GM18867 (cell line): ENCODE measurements around the gene JPT1.

Experiments used
- ATAC-seq: cut with Tn5 transposase; IDR thresholded peaks from one replicate; pipeline ENCODE4 v1.9.1; 2021; ENCODE audit warnings: mild to moderate bottlenecking, moderate library complexity; ENCODE audit not compliant: unreplicated experiment

JPT1 gene

GRCh38 chr17:75108193-75108592 is 46.1 kb downstream of the JPT1 start:
- no peak for ATAC-seq

DNA sequence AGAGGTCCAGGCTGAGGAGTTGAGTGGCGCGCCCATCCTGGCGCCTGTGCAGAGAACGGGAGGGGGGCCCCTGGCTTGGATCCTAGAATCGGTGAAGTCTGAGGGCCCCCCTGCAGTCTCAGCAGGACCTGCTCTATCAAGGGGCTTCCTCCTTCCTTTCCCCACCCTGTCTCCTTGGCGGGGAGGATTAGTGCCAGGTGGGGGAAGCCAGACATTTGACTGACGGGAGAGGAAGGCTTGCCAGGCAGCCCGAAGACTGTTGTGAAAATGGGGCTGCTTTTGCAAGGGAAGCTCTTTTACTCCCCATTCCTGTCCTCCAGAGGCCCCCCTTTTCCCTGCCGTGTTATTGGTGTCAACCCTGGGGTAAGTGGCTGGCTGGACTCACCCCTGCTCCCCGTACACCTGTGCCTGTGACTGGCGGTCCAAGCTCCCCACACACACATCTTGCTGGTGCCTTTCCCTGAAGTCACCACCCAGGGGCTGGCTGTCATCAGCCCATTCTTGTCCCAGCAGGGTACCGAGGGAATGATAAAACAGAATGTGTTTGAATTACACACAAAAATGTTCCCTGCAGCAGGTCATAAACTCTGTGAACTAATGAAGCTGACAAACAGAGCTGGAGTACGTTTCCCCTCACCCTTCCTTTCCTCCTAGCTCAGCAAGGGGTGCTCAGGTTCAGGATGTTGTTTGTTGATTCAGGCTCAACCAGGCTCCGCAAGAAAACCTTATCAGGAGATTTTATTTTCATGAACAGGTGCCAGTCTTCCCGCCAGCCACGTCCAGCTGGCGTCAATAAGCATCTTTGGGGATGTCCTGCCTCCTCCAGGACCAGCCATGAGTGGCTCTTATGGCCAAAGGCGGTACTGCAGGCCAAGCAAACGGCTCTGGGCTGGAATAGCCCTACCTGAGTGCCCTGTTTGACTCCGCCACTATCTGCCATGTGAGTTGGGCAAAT is 48.9 kb downstream of the JPT1 start:
- no peak for ATAC-seq

DNA sequence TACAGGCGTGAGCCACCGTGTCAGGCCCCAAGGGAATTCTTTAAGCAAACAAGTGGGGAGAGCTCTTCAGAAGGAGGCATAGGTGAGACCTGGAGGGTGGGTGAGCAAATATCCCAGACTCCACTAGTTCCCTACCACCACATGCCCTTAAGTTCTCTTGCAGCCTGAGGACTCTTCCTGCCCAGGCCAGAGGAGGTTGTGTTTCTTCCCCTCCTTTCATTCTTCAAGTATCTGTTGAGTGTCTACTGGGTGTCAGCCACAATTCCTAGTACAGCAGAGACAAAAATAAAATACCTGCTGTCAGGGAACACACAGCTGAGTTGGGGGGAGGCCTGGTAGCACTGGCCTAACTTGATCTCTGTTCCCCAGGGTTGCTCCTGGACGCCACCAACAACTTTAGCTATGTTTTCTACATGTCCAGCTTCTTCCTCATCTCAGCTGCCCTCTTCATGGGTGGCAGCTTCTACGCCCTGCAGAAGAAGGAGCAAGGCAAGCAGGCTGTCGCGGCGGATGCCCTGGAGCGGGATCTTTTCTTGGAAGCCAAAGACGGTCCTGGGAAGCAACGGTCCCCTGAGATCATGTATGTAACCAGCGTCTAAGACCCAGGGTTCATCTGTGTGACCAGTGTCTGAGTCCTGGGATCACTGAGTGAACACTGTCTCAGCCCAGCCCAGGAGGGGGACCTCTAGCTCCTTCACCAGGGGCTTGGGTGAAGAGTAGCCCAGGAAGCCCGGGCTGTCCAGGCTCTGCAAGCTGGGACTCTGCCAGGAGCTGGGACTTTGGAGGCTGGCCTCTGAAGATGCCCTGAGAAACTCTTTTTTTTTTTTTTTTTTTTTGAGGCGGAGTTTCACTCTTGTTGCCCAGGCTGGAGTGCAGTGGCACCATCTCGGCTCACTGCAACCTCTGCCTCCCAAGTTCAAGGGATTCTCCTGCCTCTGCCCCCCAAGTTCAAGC is 50.4 kb downstream of the JPT1 start:
- ATAC-seq, result no peak

DNA sequence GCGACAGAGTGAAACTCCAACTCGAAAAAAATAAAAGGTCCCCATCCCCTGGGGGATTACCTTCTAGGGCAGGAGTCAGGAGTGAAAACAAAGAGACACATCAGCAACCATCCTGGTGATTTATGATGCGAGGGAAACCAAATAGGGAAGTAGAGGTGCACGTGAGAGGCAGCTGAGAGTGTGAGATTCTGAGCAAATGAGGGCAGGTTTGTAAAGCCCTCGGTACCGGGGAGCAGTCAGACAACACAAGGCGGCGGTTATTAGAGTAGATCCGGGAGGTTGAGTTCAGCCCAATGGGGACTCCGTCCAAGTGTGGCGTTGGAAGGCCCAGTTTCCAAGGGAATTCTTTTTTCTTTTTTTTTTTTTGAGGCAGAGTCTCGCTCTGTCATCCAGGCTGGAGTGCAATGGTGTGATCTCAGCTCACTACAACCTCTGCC is 51.9 kb downstream of the JPT1 start:
- ATAC-seq, result no peak

GRCh38 chr17:75099881-75100595 is 54.3 kb downstream of the JPT1 start:
- no peak for ATAC-seq

DNA sequence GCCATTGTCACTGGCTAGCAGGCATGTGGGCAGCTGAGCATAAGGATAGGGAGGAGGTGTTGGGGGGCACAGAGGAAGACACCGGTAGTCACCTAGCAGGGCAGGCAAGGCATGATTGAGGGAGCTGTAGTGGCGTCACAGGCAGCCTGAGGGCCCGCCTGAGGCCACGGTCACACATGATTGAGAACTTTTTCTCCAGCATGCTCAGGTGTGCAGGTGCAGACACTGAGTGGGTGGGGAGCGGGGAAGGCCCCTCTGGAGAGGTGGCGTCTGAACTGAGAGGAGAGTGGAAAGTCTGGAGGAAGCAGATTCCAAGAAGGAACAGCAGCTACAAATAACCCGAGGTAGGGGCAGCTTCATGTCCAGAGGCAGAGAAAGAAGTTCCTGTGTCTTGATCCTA is 55.5 kb downstream of the JPT1 start:
- ATAC-seq, result no peak

GRCh38 chr17:75097865-75098264 is 56.4 kb downstream of the JPT1 start:
- ATAC-seq, result no peak

- ATAC-seq, result no peak
Measured at GRCh38 chr17:75096082-75096625, 58.2 kb downstream of the JPT1 start.

DNA sequence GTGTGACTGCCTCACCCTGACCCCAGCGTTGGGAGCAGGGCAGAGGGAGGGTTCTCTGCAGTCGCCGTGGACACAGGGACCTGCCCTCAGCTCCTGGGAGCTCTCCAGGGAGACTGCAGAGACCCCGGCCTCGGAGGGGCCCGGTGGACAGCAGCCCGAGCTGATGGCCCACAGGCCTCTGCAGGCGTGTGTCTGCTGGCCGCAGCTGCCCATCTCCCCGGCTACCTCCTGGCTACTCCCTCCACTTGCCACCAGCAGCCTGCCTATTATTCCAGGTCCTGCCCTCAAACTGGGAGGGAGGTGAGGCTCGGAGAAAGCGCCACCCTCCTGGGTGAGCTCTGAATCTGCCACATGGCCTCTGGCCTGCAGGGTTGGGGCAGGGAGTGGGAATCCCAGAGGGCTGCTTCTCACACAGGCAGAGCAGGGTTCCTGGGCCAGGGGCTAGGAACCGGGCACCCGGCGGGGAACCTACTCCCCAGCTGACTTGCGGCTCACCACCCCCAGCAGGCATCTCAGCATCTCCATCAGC is 59.4 kb downstream of the JPT1 start:
- no peak for ATAC-seq

GRCh38 chr17:75093548-75094158 is 60.7 kb downstream of the JPT1 start:
- no peak for ATAC-seq

DNA sequence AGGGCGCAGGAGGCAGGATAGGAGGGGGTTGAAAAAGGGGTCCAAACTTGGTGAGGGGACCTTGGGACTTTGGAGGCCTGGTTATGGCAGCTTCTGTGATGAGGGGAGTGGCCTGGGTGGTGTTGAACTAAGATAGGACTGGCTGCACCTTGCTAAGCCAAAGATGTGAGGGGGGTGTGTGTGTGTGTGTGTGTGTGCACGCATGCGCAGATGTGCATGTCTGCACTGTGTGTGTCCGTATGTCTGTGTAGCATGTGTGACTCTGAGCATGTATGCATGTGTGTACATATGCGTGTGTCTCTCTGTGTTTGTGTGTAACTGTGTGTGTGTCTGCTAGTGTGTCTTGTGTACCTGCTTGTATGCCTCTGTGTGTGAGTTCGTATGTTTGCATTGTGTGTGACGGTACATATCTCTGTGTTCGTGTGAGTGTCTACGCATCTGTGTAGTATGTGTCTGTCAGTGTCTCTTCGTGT is 62.4 kb downstream of the JPT1 start:
- no peak for ATAC-seq

GRCh38 chr17:75090871-75091854 is 63.1 kb downstream of the JPT1 start:
- ATAC-seq, result no peak

DNA sequence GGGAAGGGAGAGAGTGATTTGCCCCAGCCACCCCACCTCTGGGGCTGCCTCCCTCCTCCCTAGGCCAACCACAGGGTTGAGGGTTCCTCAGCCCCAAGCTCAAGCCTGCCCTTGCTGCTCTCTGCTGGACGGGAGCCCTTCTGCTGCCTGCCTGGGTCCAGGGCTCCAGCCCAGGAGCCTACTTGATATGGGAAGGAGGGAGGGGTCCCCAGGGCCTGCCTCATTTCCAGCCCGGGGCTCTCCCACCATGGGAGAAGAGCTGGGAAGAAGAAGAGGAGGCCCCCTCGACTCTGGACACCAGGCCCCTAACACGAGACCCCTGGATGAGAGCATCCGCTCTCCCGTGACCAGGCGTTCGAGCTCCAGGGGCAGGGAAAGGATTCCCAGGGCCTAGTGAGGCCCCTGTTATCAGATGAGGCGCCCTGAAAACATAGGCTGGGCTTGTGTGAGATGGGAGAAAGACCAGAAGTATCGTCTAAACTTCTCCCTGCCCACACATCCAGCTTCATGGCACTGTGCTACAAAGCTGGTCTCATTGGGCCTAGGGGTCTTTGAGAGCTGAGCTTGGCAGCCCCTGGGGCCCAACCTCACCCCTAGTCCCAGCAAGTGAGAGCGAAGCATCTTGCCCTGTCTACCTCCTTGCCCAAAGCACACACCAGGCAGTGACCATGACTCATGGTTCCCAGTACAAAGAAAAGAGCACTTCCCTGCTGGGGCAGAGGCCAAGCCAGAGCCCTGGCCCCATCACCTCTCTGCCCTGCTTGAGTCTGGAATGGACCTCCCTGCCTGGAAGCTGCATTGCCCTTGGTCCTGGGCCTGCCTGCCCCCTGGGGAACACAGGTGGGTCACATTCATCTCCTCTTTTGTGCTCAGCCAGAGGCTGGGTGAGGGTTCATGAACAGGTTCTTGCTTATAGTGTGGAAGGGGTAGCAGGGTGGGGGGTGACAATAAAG is 65.6 kb downstream of the JPT1 start:
- no peak for ATAC-seq

DNA sequence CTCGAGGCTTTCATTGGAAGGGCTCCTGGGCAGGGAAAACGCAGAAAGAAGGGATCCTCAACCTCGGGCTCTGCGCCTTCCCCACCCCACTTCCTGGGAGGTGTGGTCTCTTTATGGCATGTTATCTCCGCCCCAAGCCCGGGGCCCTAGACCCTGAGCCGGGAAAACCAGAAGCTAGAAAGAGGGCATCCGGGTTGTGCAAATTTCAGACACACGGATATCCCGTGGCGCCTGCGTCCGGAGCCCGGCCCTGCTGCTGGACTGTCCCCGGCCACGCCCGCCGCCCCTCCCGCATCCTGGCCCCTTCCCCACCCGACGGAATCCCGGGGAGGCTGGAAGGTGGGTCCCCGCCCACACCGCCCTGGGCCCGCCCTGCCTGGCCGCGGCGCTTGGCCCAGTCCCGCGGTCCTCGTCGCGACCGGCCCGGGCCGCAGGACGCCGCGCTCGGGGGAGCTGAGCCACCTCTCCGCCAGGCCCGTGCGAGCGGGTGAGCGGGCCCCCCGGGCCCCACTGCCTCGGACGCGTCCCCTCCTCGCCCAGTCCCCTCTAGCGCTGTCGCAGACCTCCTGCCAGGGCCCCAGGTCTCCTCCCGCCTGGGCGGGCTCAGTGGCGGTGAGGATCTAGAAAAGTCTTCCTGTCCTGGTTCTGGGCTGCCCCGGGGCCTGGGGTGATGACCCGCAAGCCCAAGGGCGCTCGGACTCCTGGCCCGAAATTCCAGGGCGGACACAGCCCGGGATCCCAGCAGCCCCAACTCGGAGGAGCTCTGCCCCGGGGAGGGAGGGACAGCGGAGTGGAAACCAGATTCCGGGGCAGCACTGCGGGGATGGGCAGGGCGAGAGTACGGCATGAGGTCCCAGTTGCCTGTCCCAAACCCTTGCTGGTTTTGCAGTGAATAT is 66.5 kb downstream of the JPT1 start, which contains the start of gene SLC16A5:
Gene SLC16A5, plus strand, starts transcription at position 397 of the 896 bp plus-strand sequence. CDS start 5,683 bp downstream, outside the sequence.
- no peak for ATAC-seq

- no peak for ATAC-seq
Measured at GRCh38 chr17:75087182-75087557, 67.1 kb downstream of the JPT1 start.

GRCh38 chr17:75086496-75087181 is 67.7 kb downstream of the JPT1 start:
- ATAC-seq, result no peak
